ENCODE results near the gene IL17B.

GRCh38 chr5:149404746-149405549 lies 25.9 kb upstream of the IL17B start:
- TF ChIP-seq CTCF (IDR thresholded peaks at IDR 0.05) (no peak), POLR2AphosphoS5 (IDR thresholded peaks at IDR 0.05) (no peak)
